Gastroesophageal sphincter (tissue), 3 donors: ENCODE data around the gene BBC3.

Experiments
- EP300 ChIP-seq: sonication (generic); formaldehyde crosslinking; IDR thresholded peaks from one replicate; pipeline ENCODE4 v1.6.1; 2017; ENCODE audit warnings: antibody characterized with exemption, mild to moderate bottlenecking
- POLR2AphosphoS5 ChIP-seq: sonication (generic); formaldehyde crosslinking; IDR thresholded peaks from one replicate; pipeline ENCODE4 v1.6.1; 2017; ENCODE audit warnings: antibody characterized with exemption
- TF ChIP-seq, protein P1 (sequence below), 4 experiments: fragments of 200-600 bp in 2 of 4; fragments of 450-650 bp in 2 of 4; sonication (generic) in 1 of 4; IDR thresholded peaks; one replicate each; pipeline ENCODE4 v1.5.1; 2017 to 2019; ENCODE audit warnings: antibody characterized with exemption in 4 of 4, mild to moderate bottlenecking in 2 of 4, moderate library complexity in 2 of 4

DNA sequence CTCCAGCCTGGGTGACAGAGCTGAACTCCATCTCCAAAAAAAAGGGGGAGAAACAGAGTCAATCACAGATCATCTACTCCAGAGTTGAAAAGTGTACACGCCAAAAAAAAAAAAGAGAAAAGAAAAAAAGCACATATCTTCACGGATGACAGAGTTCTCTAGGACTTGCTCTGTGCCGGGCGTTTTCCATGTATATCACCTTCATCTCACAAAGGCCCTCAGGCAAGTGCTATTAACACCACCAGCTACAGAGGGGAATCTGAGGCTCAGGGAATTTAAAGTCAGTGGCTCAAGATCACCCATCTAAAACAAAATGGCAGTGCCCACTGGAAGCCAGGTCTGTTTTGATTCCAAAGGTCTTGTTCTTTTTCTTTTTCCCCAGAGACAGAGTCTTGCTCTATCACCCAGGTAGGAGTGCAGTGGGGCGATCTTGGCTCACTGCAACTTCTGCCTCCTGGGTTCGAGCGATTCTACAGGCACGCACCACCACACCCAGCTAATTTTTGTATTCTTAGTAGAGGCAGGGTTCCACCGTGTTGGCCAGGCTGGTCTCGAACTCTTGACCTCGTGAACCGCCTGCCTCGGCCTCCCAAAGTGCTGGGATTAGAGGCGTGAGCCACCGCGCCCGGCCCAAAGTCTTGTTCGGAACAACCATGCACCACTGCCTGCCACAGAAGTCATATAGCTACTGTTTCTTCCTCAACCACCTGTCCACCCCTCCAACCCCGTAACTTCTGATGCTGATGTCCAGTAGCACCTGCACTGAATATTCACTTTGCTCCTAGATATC lies 58.1 kb downstream of the BBC3 start:
- TF ChIP-seq, protein P1, sequence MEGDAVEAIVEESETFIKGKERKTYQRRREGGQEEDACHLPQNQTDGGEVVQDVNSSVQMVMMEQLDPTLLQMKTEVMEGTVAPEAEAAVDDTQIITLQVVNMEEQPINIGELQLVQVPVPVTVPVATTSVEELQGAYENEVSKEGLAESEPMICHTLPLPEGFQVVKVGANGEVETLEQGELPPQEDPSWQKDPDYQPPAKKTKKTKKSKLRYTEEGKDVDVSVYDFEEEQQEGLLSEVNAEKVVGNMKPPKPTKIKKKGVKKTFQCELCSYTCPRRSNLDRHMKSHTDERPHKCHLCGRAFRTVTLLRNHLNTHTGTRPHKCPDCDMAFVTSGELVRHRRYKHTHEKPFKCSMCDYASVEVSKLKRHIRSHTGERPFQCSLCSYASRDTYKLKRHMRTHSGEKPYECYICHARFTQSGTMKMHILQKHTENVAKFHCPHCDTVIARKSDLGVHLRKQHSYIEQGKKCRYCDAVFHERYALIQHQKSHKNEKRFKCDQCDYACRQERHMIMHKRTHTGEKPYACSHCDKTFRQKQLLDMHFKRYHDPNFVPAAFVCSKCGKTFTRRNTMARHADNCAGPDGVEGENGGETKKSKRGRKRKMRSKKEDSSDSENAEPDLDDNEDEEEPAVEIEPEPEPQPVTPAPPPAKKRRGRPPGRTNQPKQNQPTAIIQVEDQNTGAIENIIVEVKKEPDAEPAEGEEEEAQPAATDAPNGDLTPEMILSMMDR (IDR thresholded peaks at IDR 0.05) = no peak
- TF ChIP-seq EP300 = no peak
- no peak for TF ChIP-seq POLR2AphosphoS5
